ENCODE measurements around the gene HNRNPF.
"Not testable (repeated sequence)": the region's sequence is repeated elsewhere in the genome, so short reads cannot be mapped to it uniquely, and the experiment has no call there.

HNRNPF gene

GRCh38 chr10:43396928-43397624 lies 11.9 kb downstream of the HNRNPF start:
- peak overlapping the region; percentile 82 for H3K4me3 ChIP-seq (ENCODE audit: low read depth, low read length)
- DNase-seq (ENCODE audit: low read depth), result peak; percentile 95
- peak; percentile 93 for TF ChIP-seq MAX (IDR thresholded peaks at IDR 0.05; ENCODE audit: low read depth, low read length)
- no peak for TF ChIP-seq CTCF (IDR thresholded peaks at IDR 0.05; ENCODE audit: low read depth, low read length)
- peak; percentile 91 for TF ChIP-seq MYC (IDR thresholded peaks at IDR 0.05; ENCODE audit: low read depth, low read length)
- peak; percentile 35 for TF ChIP-seq POLR2A (IDR thresholded peaks at IDR 0.05; ENCODE audit: extremely low read depth, insufficient read length)

- H3K4me3 ChIP-seq (ENCODE audit: low read depth, low read length), result peak overlapping the region; percentile 70
- TF ChIP-seq POLR2A (IDR thresholded peaks at IDR 0.05; ENCODE audit: extremely low read depth, insufficient read length) (peak; percentile 29), CTCF (IDR thresholded peaks at IDR 0.05; ENCODE audit: low read depth, low read length) (no peak), MAX (IDR thresholded peaks at IDR 0.05; ENCODE audit: low read depth, low read length) (peak; percentile 16; the same call in 1 of the 2 replicates), MYC (IDR thresholded peaks at IDR 0.05; ENCODE audit: low read depth, low read length) (no peak; the same call in none of the 2 replicates)
- DNase-seq (ENCODE audit: low read depth), result peak; percentile 87
Measured at GRCh38 chr10:43396061-43396927, 12.7 kb downstream of the HNRNPF start.

- TF ChIP-seq POLR2A (IDR thresholded peaks at IDR 0.05; ENCODE audit: extremely low read depth, insufficient read length), result no peak
- TF ChIP-seq MAX (IDR thresholded peaks at IDR 0.05; ENCODE audit: low read depth, low read length), result no peak
- no peak for TF ChIP-seq CTCF (IDR thresholded peaks at IDR 0.05; ENCODE audit: low read depth, low read length)
- TF ChIP-seq MYC (IDR thresholded peaks at IDR 0.05; ENCODE audit: low read depth, low read length), result no peak
- DNase-seq (ENCODE audit: low read depth), result no peak
- H3K4me3 ChIP-seq (ENCODE audit: low read depth, low read length), result peak overlapping the region; percentile 70
Measured at GRCh38 chr10:43395571-43396060, 13.4 kb downstream of the HNRNPF start.

- DNase-seq (ENCODE audit: low read depth), result no peak
- peak overlapping the region; percentile 70 for H3K4me3 ChIP-seq (ENCODE audit: low read depth, low read length)
- TF ChIP-seq CTCF (IDR thresholded peaks at IDR 0.05; ENCODE audit: low read depth, low read length) (no peak), MAX (IDR thresholded peaks at IDR 0.05; ENCODE audit: low read depth, low read length) (no peak), POLR2A (IDR thresholded peaks at IDR 0.05; ENCODE audit: extremely low read depth, insufficient read length) (no peak), MYC (IDR thresholded peaks at IDR 0.05; ENCODE audit: low read depth, low read length) (no peak)
Measured at GRCh38 chr10:43394868-43395267, 14.1 kb downstream of the HNRNPF start.

- no peak for TF ChIP-seq POLR2A (IDR thresholded peaks at IDR 0.05; ENCODE audit: extremely low read depth, insufficient read length)
- no peak for TF ChIP-seq MYC (IDR thresholded peaks at IDR 0.05; ENCODE audit: low read depth, low read length)
- TF ChIP-seq CTCF (IDR thresholded peaks at IDR 0.05; ENCODE audit: low read depth, low read length), result no peak
- TF ChIP-seq MAX (IDR thresholded peaks at IDR 0.05; ENCODE audit: low read depth, low read length), result no peak
- peak; percentile 54 for DNase-seq (ENCODE audit: low read depth)
- H3K4me3 ChIP-seq (ENCODE audit: low read depth, low read length), result no peak overlapping the region
Measured at GRCh38 chr10:43393606-43394360, 15.2 kb downstream of the HNRNPF start.

GRCh38 chr10:43393186-43393585 lies 15.8 kb downstream of the HNRNPF start:
- H3K4me3 ChIP-seq (ENCODE audit: low read depth, low read length), result not testable (repeated sequence)

More at GRCh38 chr10:43393186-43393585, 15.8 kb downstream of the HNRNPF start:
- not testable (repeated sequence) for DNase-seq (ENCODE audit: low read depth)
